GM21447 (cell line): ENCODE measurements around the gene ADCY10.

Source experiments
- ATAC-seq: cut with Tn5 transposase; IDR thresholded peaks from one replicate; pipeline ENCODE4 v1.9.1; 2021; ENCODE audit not compliant: unreplicated experiment

The ADCY10 gene

GRCh38 chr1:167784876-167785550 lies 128.9 kb downstream of the ADCY10 start:
- no peak for ATAC-seq

DNA sequence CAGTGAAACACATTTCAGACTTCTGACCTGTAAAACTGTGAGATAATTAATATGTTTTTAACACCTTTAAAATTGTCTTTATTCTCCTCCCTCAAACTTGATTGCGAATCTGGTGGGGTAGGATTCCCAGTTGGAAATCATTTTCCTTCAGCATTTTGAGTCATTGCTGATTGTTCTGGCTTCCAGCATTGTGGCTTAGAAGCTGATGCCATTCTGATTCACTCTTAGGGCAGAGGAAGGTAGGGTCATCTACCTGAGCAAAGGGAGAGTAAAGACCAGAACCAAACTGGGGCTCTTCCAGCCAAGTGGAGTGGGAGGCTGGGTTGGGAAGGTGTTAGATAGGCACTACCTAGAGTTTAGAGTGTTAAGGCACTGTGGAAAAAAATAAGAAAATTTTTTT lies 131.0 kb downstream of the ADCY10 start:
- ATAC-seq = no peak

- ATAC-seq = no peak
Measured at GRCh38 chr1:167781558-167781957, 132.4 kb downstream of the ADCY10 start.

- ATAC-seq = no peak
Measured at GRCh38 chr1:167777269-167777650, 136.7 kb downstream of the ADCY10 start.

GRCh38 chr1:167776616-167777268 lies 137.2 kb downstream of the ADCY10 start:
- no peak for ATAC-seq

DNA sequence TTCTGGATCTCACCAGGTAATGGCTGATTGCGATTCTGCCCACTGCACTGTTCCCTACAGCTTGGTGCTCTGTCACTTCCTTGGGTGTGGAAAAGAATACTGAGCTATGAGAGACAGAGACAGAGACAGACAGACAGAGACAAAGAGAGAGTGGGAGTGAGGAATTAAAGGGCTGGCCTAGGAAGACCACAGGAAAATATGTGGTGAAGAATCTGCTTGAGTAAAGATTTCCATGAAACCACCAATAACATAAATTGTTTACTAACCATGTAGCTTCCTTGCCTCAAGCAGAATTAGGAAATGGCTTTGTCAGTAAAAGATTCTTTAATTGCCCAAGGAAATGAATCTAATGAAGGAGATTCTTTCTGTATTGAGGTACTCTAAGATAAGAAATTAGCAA lies 137.8 kb downstream of the ADCY10 start:
- no peak for ATAC-seq

- no peak for ATAC-seq
Measured at GRCh38 chr1:167775178-167775577, 138.8 kb downstream of the ADCY10 start.

- ATAC-seq = no peak
Measured at GRCh38 chr1:167774710-167775109, 139.2 kb downstream of the ADCY10 start.

GRCh38 chr1:167773516-167773915 lies 140.4 kb downstream of the ADCY10 start:
- no peak for ATAC-seq

DNA sequence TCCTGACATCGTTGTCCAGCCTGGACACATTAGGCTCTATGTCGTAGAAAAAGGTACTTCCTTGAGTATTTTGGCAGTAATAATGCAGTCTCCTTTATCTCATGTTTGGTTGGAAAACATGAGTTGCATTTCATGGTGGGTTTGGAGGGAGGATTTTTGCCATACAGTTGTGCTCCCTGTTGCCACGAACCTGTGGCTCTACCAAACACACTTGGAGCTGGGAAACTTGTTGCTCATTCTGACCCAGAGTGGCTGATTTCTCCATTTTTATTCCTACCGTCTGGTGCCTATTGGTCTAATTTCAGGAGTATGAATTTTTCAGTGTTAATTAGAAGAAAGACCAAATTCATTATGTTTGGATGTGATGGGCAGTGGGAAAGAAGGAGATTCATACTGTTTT lies 141.5 kb downstream of the ADCY10 start:
- no peak for ATAC-seq

GRCh38 chr1:167770127-167770526 lies 143.8 kb downstream of the ADCY10 start:
- no peak for ATAC-seq

- no peak for ATAC-seq
Measured at GRCh38 chr1:167767761-167768160, 146.2 kb downstream of the ADCY10 start.

DNA sequence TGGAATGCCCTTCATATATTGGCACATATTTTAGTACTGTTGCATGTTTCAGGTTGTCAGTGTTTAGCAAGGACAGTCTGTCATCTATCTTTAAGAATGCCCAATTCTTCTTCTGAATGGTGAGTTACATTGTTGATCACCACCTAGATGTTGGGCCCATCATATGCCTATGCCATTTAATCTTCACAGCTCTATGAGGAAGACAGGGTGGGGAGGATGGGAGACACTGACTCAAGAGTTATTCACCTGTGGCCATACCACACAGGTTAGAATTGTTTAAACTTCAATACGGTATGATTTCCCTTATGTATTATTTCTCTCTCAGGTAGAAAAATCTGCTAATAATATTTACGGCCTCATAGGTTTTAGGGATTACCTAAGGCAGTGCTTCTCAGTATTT lies 147.4 kb downstream of the ADCY10 start:
- no peak for ATAC-seq

DNA sequence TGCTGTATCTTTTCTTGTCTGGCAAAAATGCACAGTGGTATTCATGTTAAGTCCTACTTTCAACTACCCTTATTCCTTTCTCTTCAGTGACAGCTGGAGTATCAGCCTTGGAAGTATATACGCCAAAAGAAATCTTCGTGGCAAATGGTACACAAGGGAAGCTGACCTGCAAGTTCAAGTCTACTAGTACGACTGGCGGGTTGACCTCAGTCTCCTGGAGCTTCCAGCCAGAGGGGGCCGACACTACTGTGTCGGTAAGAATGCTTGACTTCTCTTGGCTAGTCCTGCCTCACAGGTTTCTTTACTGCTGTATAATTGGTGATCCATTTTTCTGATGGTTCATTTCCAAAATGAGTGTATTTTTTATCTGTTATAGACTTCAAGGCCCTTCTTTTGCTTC lies 148.4 kb downstream of the ADCY10 start:
- no peak for ATAC-seq

GRCh38 chr1:167764458-167765330 lies 149.2 kb downstream of the ADCY10 start:
- no peak for ATAC-seq

GRCh38 chr1:167763525-167764220 lies 150.3 kb downstream of the ADCY10 start:
- no peak for ATAC-seq

DNA sequence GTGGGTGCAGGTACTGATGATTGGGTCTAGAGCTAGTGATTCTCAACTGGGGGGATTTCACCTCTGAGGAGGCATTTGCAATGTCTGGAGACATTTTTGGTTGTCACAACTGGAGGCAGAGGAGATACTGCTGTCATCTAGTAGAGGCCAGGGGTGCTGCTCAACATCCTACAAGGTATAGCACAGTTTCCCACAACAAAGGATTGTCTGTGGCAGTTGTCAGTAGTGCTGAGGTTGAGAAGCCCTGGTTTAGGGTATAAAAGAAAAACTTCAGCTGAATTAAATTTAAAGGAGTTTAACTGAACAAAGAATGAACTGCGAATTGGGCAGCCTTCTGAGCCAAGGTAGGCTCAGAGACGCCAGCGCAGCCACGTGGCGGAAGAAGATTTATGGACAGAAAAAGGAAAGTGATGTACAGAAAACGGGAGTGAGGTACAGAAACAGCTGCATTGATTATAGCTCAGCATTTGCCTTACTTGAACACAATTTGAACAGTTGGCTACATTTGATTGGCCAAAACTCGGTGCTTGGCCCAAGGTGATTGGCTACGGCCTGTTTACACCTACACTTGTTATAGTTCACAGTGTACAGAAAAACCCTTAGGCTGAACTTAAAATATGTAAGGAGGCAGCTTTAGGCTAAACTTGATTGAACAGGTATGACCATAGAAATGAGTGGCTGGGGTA lies 151.7 kb downstream of the ADCY10 start:
- no peak for ATAC-seq

- no peak for ATAC-seq
Measured at GRCh38 chr1:167761400-167761799, 152.5 kb downstream of the ADCY10 start.
